GM12878 (cell line): ENCODE data around the gene DIS3L2. TPM values are rescaled to one million over a fixed set of nuclear protein-coding genes. Genes with fewer than 3 reads are reported as not detected.
"Not testable (repeated sequence)": the region's sequence is repeated elsewhere in the genome, so short reads cannot be mapped to it uniquely, and the experiment has no call there.

Experiments used
- ATAC-seq: fragments of 200-7000 bp; cut with Tn5 transposase; 3 replicates; pipeline ENCODE4 v1.9.1; 2020; ENCODE audit warnings: mild to moderate bottlenecking, moderate library complexity
- BruUV-seq: library from RNA; stranded (reverse); fragments of 400-500 nt; replicated peaks from 2 replicates; lab custom pipeline; 2021; lab: Mats Ljungman, UMichigan
- CTCF ChIA-PET: fragments of 300-600 bp; sonication (Branson Sonifier 250); formaldehyde crosslinking; extraction: SDS; loops from one replicate; lab custom pipeline; 2021; ENCODE audit warnings: inconsistent platforms; lab: Yijun Ruan, JAX
- POLR2A ChIA-PET: fragments of 350-600 bp; formaldehyde crosslinking; extraction: SDS; loops from one replicate; lab custom pipeline; 2021; ENCODE audit warnings: inconsistent platforms; lab: Charles Lee
- RAD21 ChIA-PET: fragments of 300-600 bp; sonication (Branson Sonifier 250); formaldehyde crosslinking; loops from one replicate; lab custom pipeline; 2023; ENCODE audit warnings: antibody characterized with exemption; ENCODE audit not compliant: unreplicated experiment; lab: Charles Lee
- SMC1A ChIA-PET: fragments of 300-600 bp; sonication (Branson Sonifier 250); formaldehyde crosslinking; loops from one replicate; lab custom pipeline; 2023; ENCODE audit not compliant: unreplicated experiment, uncharacterized antibody; lab: Charles Lee
- DNase-seq: peaks from one replicate; pipeline ENCODE4 v3.0.0-alpha.2; 2011; ENCODE audit warnings: low read depth, low spot score
- FAIRE-seq: peaks from 3 replicates; lab custom pipeline; 2011; peaks lifted over from hg19 to GRCh38; lab: Jason Lieb, UNC
- H2AFZ ChIP-seq: 2 replicates; pipeline ENCODE4 v1.6.0; 2011; ENCODE audit warnings: low read depth, low read length, control low read depth; ENCODE audit not compliant: control insufficient read depth
- H3K27ac ChIP-seq: 2 replicates; pipeline ENCODE4 v1.5.1; 2011; ENCODE audit warnings: control low read depth; ENCODE audit not compliant: control insufficient read depth, insufficient read depth
- H3K27me3 ChIP-seq, 2 experiments: replicated peaks in 1 of 2; 2 replicates each; pipeline versions ENCODE4 v1.6.0 to v1.6.1; 2011; ENCODE audit warnings: low read length in 1 of 2; ENCODE audit not compliant: control insufficient read depth in 2 of 2, insufficient read depth in 2 of 2
- H3K36me3 ChIP-seq, 2 experiments: 2 replicates each; pipeline ENCODE4 v1.5.1; 2011; ENCODE audit warnings: low read length in 1 of 2; ENCODE audit not compliant: control insufficient read depth in 2 of 2, insufficient read depth in 2 of 2
- H3K4me1 ChIP-seq: 2 replicates; pipeline ENCODE4 v1.6.1; 2011; ENCODE audit warnings: mild to moderate bottlenecking, low read length, moderate library complexity, mixed read lengths; ENCODE audit not compliant: control insufficient read depth, insufficient read depth
- H3K4me2 ChIP-seq: 2 replicates; pipeline ENCODE4 v1.6.0; 2011; ENCODE audit warnings: control low read depth; ENCODE audit not compliant: control insufficient read depth, insufficient read depth
- H3K4me3 ChIP-seq: fragments of 200-600 bp; sonication (generic); 2 replicates; pipeline ENCODE4 v1.5.1; 2016
- H3K79me2 ChIP-seq: 2 replicates; pipeline ENCODE4 v1.6.0; 2011; ENCODE audit warnings: low read length; ENCODE audit not compliant: control insufficient read depth, insufficient read depth
- H3K9ac ChIP-seq: 2 replicates; pipeline ENCODE4 v1.8.0; 2011; ENCODE audit warnings: low read length, control low read depth, mixed read lengths; ENCODE audit not compliant: control insufficient read depth, insufficient read depth
- H3K9me3 ChIP-seq: replicated peaks from 3 replicates; pipeline ENCODE4 v1.5.1; 2011; ENCODE audit warnings: mild to moderate bottlenecking, low read length; ENCODE audit not compliant: control insufficient read depth, insufficient read depth
- H4K20me1 ChIP-seq: 2 replicates; pipeline ENCODE4 v1.6.0; 2011; ENCODE audit not compliant: control insufficient read depth, insufficient read depth
- CBX5 ChIP-seq: sonication (generic); IDR thresholded peaks from 2 replicates; pipeline ENCODE4 v1.6.1; 2016; ENCODE audit warnings: low read depth, moderate library complexity, mild to moderate bottlenecking, inconsistent platforms
- GABPA ChIP-seq: IDR thresholded peaks from 2 replicates; pipeline ENCODE4 v1.6.1; 2014; ENCODE audit warnings: antibody characterized with exemption, low read depth, mild to moderate bottlenecking, inconsistent platforms
- NR2C1 ChIP-seq: fragments of 450-650 bp; IDR thresholded peaks from 2 replicates; pipeline ENCODE4 v1.6.1; 2017; ENCODE audit warnings: antibody characterized with exemption, mild to moderate bottlenecking, moderate library complexity
- POLR2A ChIP-seq: IDR thresholded peaks from 2 replicates; pipeline ENCODE4 v1.6.1; 2011; ENCODE audit warnings: low read depth, mild to moderate bottlenecking, low read length
- POLR2AphosphoS2 ChIP-seq: IDR thresholded peaks from 2 replicates; pipeline ENCODE4 v1.6.1; 2011; ENCODE audit warnings: low read depth, mild to moderate bottlenecking, low read length, improper control_type of control experiment, moderate library complexity
- RB1 ChIP-seq: fragments of 450-650 bp; formaldehyde crosslinking; IDR thresholded peaks from 2 replicates; pipeline ENCODE4 v1.6.1; 2017; ENCODE audit warnings: mild to moderate bottlenecking, borderline replicate concordance
- REST ChIP-seq: IDR thresholded peaks from 2 replicates; pipeline ENCODE4 v1.6.1; 2012; ENCODE audit warnings: mild to moderate bottlenecking, low read depth, low read length
- SMARCA5 ChIP-seq: fragments of 450-650 bp; IDR thresholded peaks from 2 replicates; pipeline ENCODE4 v1.6.1; 2017; ENCODE audit warnings: mild to moderate bottlenecking
- SREBF1 ChIP-seq: IDR thresholded peaks from 2 replicates; pipeline ENCODE4 v1.6.1; 2012; ENCODE audit warnings: mild to moderate bottlenecking, low read length
- STAT1 ChIP-seq: fragments of 450-650 bp; conservative IDR thresholded peaks from 2 replicates; pipeline ENCODE4 v1.6.1; 2014; ENCODE audit warnings: antibody characterized with exemption, mild to moderate bottlenecking
- WGBS: methylation state at CpG from one replicate; pipeline ENCODE4 v1.1.6; 2016; ENCODE audit warnings: low lambda C conversion rate; ENCODE audit not compliant: insufficient replicate concordance, insufficient coverage; ENCODE audit errors: missing lambda C conversion rate; 5-methylcytosine and 5-hydroxymethylcytosine counted together
- in situ Hi-C: fragments of 300-500 bp; cut with MboI; formaldehyde crosslinking; loops from 9 replicates; pipeline ENCODE4 v1.14.3; 2018; ENCODE audit warnings: mixed read lengths
- intact Hi-C: fragments of 100-400 bp; cut with micrococcal nuclease; formaldehyde crosslinking; loops from one replicate; pipeline ENCODE4 v1.14.2; 2022; ENCODE audit not compliant: unreplicated experiment
- polyA plus RNA-seq, 11 experiments: library from polyadenylated mRNA; depleted of rRNA in 4 of 11; unstranded in 6 of 11; stranded (reverse) in 5 of 11; fragments of >200 nt; fragmentation: Nextera tagmentation in 4 of 11; fragmentation: Illumina TruSeq in 1 of 11; extraction: Ambion mirVana in 4 of 11; extraction: Trizol in 1 of 11; gene quantifications; 1 replicate in 1 of 11; 2 replicates in 10 of 11; pipeline versions ENCODE4 v1.2.1 to v1.2.3, GENCODE V29; 2011 to 2016; ENCODE audit warnings: inconsistent platforms in 2 of 11, missing spikeins in 2 of 11, low read depth in 1 of 11
- total RNA-seq, 4 experiments: library from RNA; depleted of rRNA in 3 of 4; stranded (reverse); fragments of >200 nt in 3 of 4; fragmentation: Illumina TruSeq in 1 of 4; extraction: Trizol in 1 of 4; gene quantifications; 2 replicates each; pipeline versions ENCODE4 v1.2.1 to v1.2.3, GENCODE V29; 2013 to 2021

The DIS3L2 gene
- total and polyA plus RNA-seq, 10 of the 15 experiments (the other 5 are each of a cell fraction or from before 2014, with no cell fraction given): 3.5 to 27.1 (median 16.0) TPM

DNA sequence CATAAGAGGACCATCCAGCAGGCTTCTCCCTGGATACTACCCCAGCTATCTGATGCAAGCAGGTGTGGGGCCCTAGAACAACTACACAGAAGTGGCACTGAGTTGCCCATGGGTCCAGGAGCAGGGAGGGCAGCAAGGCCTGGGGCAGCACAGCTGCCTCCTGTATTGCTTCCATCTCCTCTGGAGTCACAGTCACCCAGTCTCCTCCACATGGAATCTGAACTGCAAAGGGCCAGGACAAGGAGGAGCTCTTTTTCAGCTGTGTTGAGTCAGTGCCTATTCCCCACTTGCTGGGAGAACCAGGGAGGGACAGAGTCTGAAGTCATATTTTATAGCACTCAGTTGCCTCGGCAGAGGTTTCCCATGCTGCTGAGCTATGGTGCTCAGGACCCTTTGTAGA, 349.2 kb downstream of the DIS3L2 start:
- H2AFZ ChIP-seq: no peak overlapping the region
- RAD21 ChIA-PET: no interaction called here
- FAIRE-seq (no peak), ATAC-seq (no peak), DNase-seq (no peak)
- CTCF ChIA-PET: interaction anchor here (0.6 to 2.2 kb wide), 4 partner anchors 11 to 89 kb away, joined by 3 to 12 read pairs (median 4); no protein-coding TSS in a partner anchor
- H3K9ac ChIP-seq: no peak overlapping the region
- no peaks in the 10 kb centered on the region for H4K20me1 ChIP-seq
- POLR2A ChIA-PET: no interaction called here
- no peak overlapping the region for H3K27ac ChIP-seq
- 100% methylated on average over 1 of the region's 1 CpG for WGBS
- intact Hi-C loops (no loop called here), in situ Hi-C loops (no loop called here)
- no peak overlapping the region for H3K4me2 ChIP-seq
- H3K79me2 ChIP-seq: no peaks in the 10 kb centered on the region
- BruUV-seq: no TSS peak
- H3K4me1 ChIP-seq: peaks cover 13% of the 10 kb centered on the region
- H3K4me3 ChIP-seq: no peak overlapping the region
- no peaks in the 10 kb centered on the region; a peak in 3 of 4 replicates for H3K36me3 ChIP-seq
- no peaks in the 10 kb centered on the region for H3K27me3 ChIP-seq
- SMC1A ChIA-PET: no interaction called here
- no peak for TF ChIP-seq GABPA
- no peak for TF ChIP-seq SREBF1
- TF ChIP-seq RB1: no peak
- TF ChIP-seq CBX5: no peak
- TF ChIP-seq POLR2AphosphoS2: no peak
- TF ChIP-seq REST: no peak
- TF ChIP-seq POLR2A: no peak
- no peak for TF ChIP-seq SMARCA5
- TF ChIP-seq STAT1: no peak
- no peak for TF ChIP-seq NR2C1
- H3K9me3 ChIP-seq: peaks cover 2% of the 10 kb centered on the region; the same call in 2 of the 3 replicates

GRCh38 chr2:232313645-232314044, 352.1 kb downstream of the DIS3L2 start:
- H3K9me3 ChIP-seq, H3K27me3 ChIP-seq, RAD21 ChIA-PET, intact Hi-C loops, H4K20me1 ChIP-seq, H3K27ac ChIP-seq, H3K4me2 ChIP-seq, in situ Hi-C loops, H3K4me3 ChIP-seq, BruUV-seq, POLR2A ChIA-PET, H2AFZ ChIP-seq, FAIRE-seq, H3K9ac ChIP-seq, H3K36me3 ChIP-seq, ATAC-seq, SMC1A ChIA-PET, DNase-seq, H3K79me2 ChIP-seq: not testable (repeated sequence)
- H3K4me1 ChIP-seq: peaks cover 15% of the 10 kb centered on the region
- CTCF ChIA-PET: interaction anchor here (1.1 to 1.3 kb wide), 2 partner anchors 13 to 20 kb away, joined by 4 read pairs; no protein-coding TSS in a partner anchor
- WGBS: 100% methylated on average over 2 of the region's 2 CpGs
